WTC11 (cell line): Measurements from ENCODE around the gene STARD7.

Source experiments
- CTCF ChIP-seq: fragments of 200-600 bp; IDR thresholded peaks from 2 replicates; pipeline ENCODE4 v1.8.0; 2022; ENCODE audit warnings: antibody characterized with exemption
- ESRRA ChIP-seq: sonication (generic); formaldehyde crosslinking; IDR thresholded peaks from 2 replicates; pipeline ENCODE4 v1.8.1; 2022; ENCODE audit warnings: mild to moderate bottlenecking, missing genetic modification reagents, borderline replicate concordance
- ETV6 ChIP-seq: sonication (generic); formaldehyde crosslinking; IDR thresholded peaks from 2 replicates; pipeline ENCODE4 v1.8.1; 2022; ENCODE audit warnings: mild to moderate bottlenecking, missing genetic modification reagents
- IRF1 ChIP-seq: sonication (generic); formaldehyde crosslinking; IDR thresholded peaks from 2 replicates; pipeline ENCODE4 v1.8.0; 2023; ENCODE audit warnings: missing genetic modification reagents
- JAZF1 ChIP-seq: fragments of 250-450 bp; sonication (Bioruptor Pico); IDR thresholded peaks from 2 replicates; pipeline ENCODE4 v1.9.0; 2021; ENCODE audit warnings: moderate library complexity, mild to moderate bottlenecking, inconsistent platforms
- KAT7 ChIP-seq: sonication (generic); formaldehyde crosslinking; IDR thresholded peaks from 2 replicates; pipeline ENCODE4 v1.8.1; 2023; ENCODE audit warnings: missing genetic modification reagents, mild to moderate bottlenecking, borderline replicate concordance
- ZNF232 ChIP-seq: sonication (generic); formaldehyde crosslinking; IDR thresholded peaks from 2 replicates; pipeline ENCODE4 v1.8.0; 2022; ENCODE audit warnings: mild to moderate bottlenecking, missing genetic modification reagents
- TF ChIP-seq, protein P1 (sequence below): sonication (generic); formaldehyde crosslinking; IDR thresholded peaks from 2 replicates; pipeline ENCODE4 v1.8.0; 2022; ENCODE audit warnings: mild to moderate bottlenecking, missing genetic modification reagents
- TF ChIP-seq, protein P2 (sequence below): sonication (generic); formaldehyde crosslinking; IDR thresholded peaks from 2 replicates; pipeline ENCODE4 v1.8.1; 2023; ENCODE audit warnings: mild to moderate bottlenecking, missing genetic modification reagents, borderline replicate concordance

GRCh38 chr2:96239091-96239490 is 30.5 kb upstream of the STARD7 start:
- TF ChIP-seq CTCF (no peak), IRF1 (CRISPR knock-in tag) (no peak), JAZF1 (no peak), ESRRA (CRISPR knock-in tag) (no peak), ZNF232 (no peak), ETV6 (CRISPR knock-in tag) (no peak), KAT7 (CRISPR knock-in tag) (no peak)
- TF ChIP-seq, protein P1, sequence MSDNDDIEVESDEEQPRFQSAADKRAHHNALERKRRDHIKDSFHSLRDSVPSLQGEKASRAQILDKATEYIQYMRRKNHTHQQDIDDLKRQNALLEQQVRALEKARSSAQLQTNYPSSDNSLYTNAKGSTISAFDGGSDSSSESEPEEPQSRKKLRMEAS (CRISPR knock-in tag): no peak
- TF ChIP-seq, protein P2, sequence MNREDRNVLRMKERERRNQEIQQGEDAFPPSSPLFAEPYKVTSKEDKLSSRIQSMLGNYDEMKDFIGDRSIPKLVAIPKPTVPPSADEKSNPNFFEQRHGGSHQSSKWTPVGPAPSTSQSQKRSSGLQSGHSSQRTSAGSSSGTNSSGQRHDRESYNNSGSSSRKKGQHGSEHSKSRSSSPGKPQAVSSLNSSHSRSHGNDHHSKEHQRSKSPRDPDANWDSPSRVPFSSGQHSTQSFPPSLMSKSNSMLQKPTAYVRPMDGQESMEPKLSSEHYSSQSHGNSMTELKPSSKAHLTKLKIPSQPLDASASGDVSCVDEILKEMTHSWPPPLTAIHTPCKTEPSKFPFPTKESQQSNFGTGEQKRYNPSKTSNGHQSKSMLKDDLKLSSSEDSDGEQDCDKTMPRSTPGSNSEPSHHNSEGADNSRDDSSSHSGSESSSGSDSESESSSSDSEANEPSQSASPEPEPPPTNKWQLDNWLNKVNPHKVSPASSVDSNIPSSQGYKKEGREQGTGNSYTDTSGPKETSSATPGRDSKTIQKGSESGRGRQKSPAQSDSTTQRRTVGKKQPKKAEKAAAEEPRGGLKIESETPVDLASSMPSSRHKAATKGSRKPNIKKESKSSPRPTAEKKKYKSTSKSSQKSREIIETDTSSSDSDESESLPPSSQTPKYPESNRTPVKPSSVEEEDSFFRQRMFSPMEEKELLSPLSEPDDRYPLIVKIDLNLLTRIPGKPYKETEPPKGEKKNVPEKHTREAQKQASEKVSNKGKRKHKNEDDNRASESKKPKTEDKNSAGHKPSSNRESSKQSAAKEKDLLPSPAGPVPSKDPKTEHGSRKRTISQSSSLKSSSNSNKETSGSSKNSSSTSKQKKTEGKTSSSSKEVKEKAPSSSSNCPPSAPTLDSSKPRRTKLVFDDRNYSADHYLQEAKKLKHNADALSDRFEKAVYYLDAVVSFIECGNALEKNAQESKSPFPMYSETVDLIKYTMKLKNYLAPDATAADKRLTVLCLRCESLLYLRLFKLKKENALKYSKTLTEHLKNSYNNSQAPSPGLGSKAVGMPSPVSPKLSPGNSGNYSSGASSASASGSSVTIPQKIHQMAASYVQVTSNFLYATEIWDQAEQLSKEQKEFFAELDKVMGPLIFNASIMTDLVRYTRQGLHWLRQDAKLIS (CRISPR knock-in tag): no peak
